HG03025 (cell line): ENCODE results near the gene FBXL17.

ENCODE experiments used
- ATAC-seq: cut with Tn5 transposase; IDR thresholded peaks from one replicate; pipeline ENCODE4 v1.9.1; 2021; ENCODE audit warnings: mild to moderate bottlenecking, moderate library complexity; ENCODE audit not compliant: unreplicated experiment, low FRiP score

Gene FBXL17

DNA sequence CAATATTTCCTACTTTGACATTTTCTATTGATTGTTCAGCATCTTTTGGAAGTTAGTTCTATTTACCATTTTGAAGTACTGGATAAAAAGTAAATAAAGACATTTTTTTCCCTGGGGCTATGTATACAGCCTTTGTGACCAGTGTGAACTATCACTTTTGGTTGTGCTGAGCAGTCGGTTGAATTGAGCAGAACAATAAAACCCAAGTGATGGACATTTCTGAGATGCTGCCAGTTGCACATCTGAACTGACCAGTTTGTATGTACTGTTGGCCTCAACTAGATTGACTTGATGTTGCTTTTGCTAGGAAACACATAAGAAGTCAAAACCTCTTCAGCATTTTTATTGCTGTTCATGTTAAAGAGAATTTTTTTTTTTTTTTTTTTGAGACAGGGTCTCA is 451.0 kb downstream of the FBXL17 start:
- ATAC-seq: no peak

DNA sequence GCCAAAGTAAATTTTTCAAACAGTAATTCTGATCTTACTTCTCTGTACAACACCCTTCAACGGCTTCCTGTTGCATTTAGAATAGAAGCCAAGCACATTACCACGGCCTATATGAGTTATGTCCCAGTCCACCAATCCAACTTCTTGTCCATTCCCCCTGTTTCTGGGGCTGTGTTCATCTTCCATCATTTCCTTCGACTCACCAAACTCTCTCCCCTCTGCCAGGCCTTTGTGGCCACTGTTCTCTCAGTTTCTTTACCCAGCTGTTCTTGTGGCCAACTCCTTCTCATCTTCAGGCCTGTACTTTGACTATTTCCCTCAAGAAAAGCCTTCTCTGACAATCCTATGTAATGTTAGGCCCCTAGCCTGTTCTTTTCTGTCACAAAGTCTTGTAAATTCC is 451.8 kb downstream of the FBXL17 start:
- no peak for ATAC-seq

DNA sequence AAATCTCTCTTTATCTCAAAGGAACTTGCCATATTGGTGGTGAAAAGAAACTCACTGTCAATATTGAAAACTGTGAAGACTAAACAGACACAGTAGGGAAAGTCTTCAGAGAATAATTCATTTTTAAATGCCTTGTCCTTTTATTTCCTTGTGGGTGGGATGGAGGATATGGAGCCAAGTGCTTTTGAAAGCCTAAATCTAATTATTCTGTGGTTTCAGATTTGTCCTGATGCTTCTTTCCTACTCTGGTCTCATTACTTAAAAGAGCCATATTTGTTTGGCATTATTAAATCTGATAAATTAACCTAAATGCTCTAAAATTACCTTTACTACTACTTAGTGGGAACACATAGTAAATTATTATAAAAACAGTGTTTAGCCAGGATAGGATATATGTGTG is 452.8 kb downstream of the FBXL17 start:
- ATAC-seq: no peak

DNA sequence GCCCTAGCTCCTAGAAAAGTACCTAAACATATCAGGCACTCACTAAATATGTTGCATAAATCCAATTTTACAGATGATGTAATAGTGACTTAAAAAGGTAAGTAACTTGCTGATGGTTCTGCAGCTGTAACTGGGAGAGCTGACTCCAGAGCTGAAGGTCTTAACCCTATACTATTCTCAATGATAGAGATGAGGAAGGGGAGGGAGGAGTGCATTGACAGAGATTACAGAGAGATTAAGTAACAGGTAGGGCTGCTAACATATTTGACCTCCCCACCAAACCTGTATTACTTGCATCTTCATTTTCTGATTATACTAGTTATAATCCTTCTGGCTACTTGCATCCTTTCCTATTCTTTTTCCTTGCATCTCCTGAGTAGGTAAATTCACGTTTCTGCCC is 455.8 kb downstream of the FBXL17 start:
- ATAC-seq: no peak

DNA sequence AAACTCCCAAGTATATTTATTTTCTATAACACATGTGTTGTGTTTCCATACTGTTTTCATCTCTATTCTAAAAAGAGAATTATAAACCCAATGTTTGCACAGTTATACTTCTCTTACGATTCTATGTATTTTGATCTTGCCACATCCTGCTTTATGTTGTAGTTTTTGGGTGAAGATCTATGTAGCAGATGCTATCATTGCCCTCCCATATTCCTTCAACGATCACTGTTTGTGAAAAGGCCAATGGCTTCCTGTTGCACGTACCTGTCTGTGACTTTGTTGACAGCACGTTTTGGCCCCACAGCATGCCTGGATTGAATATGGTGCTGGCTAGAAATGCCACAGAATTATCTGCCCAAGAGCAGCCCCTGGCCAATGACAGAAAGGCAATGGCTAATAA is 456.7 kb downstream of the FBXL17 start:
- ATAC-seq: no peak

DNA sequence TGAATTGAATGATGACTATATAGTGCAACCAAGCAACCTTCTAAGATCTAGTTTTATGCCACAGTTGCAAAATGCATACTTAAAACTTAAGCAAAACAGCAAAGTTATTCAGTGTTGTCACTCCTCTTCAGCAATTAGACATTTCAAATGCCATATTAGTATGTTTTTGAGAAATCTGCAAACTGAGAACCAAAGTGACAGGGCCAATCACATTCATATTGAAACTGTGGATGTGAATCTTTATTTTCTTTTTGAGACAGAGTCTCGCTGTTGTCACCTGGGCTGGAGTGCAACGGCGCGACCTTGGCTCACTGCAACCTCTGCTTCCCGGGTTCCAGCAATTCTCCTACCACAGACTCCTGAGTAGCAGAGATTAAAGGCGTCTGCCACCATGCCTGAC is 461.9 kb downstream of the FBXL17 start:
- no peak for ATAC-seq

DNA sequence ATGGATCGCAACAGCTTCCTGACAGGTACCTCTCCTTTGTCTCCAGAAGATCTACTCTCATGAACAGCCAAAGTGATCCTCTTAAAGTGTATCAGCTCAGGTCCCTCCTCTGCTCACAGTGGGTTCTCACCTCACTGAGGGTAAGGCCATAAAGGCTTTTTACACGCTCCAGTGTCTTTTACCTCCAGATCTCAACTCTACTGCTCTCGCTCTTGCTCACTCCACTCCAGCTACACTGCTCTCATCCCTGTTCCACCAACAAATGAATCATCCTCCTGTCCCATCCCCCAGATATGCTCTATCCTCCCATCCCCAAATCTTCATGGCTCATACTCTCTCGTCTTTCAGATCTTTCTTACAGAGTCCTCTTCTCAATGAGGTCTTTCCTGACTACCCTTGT is 462.5 kb downstream of the FBXL17 start:
- no peak for ATAC-seq

DNA sequence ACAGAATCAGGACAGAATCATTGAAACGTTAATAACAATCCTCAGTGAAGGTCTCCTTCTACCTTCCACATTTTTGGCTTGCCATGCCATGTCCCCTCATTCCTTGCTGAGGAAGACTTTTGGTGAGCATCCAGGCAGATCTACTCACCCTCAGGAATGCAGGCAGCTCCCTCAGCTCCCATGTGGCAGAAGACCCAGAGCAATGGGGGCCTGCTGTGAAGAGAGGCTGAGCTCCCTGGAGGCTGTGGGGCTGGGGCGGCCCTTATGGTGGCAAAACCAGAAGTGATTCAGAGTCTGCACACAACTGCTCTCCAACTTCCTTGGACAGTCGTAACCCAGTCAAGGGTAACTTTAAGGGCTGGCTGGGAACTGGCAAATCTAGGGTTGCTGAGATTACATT is 463.9 kb downstream of the FBXL17 start:
- no peak for ATAC-seq

- ATAC-seq: no peak
Measured at GRCh38 chr5:107916731-107917725, 464.9 kb downstream of the FBXL17 start.

GRCh38 chr5:107915176-107915812 is 466.6 kb downstream of the FBXL17 start:
- no peak for ATAC-seq

DNA sequence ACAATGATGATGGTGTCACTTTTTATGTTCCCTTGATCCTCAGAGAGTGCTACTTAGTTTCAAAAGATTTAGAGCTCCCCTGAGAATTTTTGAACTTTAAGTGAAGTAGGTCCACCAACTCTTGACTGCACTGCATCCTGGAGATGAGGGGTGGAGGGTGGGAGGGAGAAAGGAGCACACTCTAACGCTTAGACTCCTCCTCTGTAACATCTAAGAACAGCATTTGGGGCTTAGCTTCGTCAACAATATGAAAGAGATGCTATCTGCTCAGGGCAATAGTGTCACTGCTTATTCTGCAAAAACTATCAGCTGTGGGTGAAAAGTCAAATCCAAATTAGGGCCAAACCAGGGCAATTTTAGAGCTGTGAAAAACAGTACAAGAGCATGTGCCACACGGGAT is 468.4 kb downstream of the FBXL17 start:
- ATAC-seq: no peak

DNA sequence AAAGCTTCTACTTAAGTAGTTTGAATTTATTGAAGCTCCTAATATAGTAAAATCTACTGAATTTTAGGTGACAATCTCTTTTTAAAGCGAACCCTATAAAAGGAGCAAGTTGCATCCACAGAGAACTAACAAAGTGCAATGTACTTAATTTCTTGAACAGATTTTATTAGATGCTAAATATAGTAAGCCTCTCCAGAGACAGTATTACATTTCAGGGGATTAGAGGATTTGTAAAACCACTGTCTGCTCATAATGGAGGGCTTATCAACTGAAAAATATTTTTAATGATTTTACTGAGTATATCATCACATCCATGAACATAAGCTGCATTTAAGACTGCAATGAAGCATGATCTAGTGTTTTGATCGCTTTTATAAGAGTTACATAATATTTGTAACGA is 481.2 kb downstream of the FBXL17 start:
- no peak for ATAC-seq

- no peak for ATAC-seq
Measured at GRCh38 chr5:107894361-107894760, 487.5 kb downstream of the FBXL17 start.

- no peak for ATAC-seq
Measured at GRCh38 chr5:107893642-107894041, 488.3 kb downstream of the FBXL17 start.

- no peak for ATAC-seq
Measured at GRCh38 chr5:107889387-107889786, 492.5 kb downstream of the FBXL17 start.

DNA sequence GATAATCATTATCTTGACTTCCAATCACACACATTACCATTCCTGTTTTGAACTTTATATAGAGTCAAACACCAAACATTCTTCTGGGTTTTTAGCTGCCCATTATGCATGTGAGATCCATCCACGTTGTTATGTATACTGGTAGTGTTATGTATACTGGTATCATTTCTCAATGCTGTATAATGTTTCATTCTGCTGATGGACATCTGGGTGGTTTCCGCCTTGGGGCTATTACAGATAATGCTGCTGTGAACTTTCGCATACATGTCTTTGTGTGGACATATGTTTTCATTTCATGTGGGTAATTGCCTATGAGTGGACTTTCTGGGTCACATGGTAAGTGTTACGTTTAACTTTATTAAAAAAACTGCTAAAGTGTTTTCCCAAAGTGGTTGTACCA is 493.4 kb downstream of the FBXL17 start:
- no peak for ATAC-seq

GRCh38 chr5:107887166-107887943 is 494.5 kb downstream of the FBXL17 start:
- ATAC-seq: no peak

DNA sequence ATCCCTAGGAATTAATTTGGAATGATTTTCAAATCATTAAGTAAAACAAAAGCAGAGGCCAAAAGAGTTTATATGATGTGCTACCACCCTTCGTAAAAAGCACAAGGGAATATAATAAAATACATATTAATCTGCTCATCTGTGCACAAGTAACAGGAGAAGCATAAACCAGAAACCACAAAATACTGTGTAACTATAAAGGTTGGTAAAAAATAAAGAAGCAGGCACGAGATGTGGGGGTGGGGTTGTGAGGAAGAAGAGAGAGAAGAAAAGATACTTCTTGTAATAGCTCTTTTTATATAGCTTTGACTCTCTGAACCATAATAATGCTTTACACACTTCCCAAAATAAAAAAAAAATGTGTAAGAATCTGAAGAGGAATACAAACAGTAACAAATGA is 496.3 kb downstream of the FBXL17 start:
- no peak for ATAC-seq

GRCh38 chr5:107884871-107885270 is 497.0 kb downstream of the FBXL17 start:
- ATAC-seq: no peak

DNA sequence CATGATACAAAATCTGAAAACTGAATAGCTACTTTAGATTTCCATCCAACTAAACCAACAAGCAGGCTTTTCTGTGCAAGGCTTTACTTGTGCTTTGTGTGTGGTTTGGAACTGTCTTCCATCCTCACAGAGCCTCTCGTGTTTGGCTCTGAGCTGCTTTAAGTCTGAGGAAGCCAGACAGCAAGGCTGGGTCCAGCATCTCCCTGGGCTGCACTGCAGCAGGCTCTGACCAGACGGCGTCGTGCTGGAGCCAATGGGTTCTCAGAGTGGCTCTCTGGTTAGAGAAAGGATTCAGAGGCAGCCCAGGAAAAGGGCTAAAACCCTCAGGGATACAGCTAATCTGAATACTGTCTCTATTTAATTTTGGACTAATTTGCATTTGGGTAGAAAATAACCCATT is 503.2 kb downstream of the FBXL17 start:
- ATAC-seq: no peak

DNA sequence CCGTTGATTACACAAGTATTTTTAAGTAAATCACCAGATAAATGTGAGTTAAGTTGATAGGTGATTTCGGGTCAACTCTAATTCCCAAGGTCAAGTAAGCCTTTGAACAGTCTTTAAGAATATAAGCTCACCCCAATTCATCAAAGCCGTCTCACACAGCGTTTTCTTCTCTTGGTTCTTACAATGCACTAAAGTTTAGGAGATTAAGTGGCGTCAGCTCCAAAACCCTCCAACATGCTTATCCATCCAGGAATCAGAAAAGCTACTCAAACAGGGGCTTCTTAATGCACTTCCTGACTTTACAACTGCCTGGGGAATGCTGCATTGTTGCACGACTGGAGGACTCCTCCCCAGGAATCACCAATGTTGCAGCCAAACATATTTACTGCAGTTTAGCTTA is 505.0 kb downstream of the FBXL17 start:
- ATAC-seq: no peak
